GM21619 (cell line): ENCODE data around the gene SLC35F3.
A peak's percentile ranks its signal among the peaks of the same experiment; 100 is the strongest.
"Not testable (repeated sequence)": the region's sequence is repeated elsewhere in the genome, so short reads cannot be mapped to it uniquely, and the experiment has no call there.

Source experiments
- ATAC-seq: cut with Tn5 transposase; IDR thresholded peaks from one replicate; pipeline ENCODE4 v1.9.1; 2021; ENCODE audit not compliant: unreplicated experiment

Gene SLC35F3

GRCh38 chr1:233904633-233905415 lies at the start of gene SLC35F3:
Gene SLC35F3, plus strand, starts transcription at chr1:233904676.
- ATAC-seq, result no peak

DNA sequence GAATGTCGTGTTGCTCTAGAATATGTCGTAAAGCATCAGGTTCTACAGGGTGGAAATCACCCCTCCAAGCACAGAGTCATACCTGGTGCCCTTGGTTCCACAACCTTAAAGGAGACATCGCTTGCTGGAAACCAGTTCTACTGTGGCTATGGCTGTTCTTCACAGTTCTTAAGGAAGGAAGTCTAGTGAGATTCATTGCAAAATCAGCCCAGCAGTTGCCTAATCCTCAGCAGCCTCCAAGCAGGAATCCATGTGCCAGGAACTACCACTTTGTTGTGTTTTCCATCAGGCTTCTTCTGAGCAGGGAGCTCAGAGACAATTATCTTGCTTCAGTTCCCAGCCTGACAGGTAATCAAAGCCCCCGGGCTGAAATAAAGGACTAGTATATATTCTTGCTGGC lies 45.0 kb upstream of the SLC35F3 start:
- ATAC-seq, result no peak

- ATAC-seq, result no peak
Observed at GRCh38 chr1:233863901-233864545, 40.5 kb upstream of the SLC35F3 start.

GRCh38 chr1:233864578-233864977 lies 39.9 kb upstream of the SLC35F3 start:
- no peak for ATAC-seq

DNA sequence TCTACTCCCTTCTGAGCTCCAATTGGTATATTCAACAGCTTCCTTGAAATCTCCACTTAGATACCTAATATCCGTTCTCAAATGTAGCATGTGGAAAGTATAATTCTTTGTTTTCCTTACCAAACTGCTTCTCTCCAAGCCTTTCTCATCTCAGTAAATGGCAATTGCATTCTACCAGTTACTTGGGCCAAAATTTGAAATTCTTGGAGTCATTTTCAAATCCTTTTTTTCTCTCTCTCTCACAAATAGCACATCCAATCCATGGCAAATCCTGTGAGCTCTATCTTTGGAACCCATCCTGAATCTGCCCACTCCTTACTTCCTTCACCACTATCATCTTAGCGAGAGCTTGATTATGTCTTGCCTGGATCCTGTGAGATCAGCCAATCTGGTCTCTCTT lies 39.3 kb upstream of the SLC35F3 start:
- no peak for ATAC-seq

DNA sequence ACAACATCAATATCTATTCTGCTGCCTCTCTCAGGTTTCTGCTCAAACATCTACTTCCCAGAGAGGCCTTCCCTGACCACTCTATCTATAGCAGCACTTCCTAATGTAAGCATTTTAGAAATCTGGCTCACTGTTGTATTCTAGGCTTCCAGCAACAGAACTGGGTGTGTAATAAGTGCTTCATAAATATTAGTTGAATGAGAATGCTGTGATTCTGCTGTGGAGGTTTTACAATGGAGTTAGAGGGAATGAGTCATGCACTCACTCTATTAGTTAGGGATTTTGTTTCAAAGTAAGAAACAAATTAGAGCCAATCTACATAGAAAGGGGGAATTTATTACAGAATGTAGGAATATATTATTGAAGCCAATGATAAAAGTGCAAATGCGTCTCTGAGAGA lies 38.6 kb upstream of the SLC35F3 start:
- no peak for ATAC-seq

- no peak for ATAC-seq
Observed at GRCh38 chr1:233867028-233867427, 37.4 kb upstream of the SLC35F3 start.

DNA sequence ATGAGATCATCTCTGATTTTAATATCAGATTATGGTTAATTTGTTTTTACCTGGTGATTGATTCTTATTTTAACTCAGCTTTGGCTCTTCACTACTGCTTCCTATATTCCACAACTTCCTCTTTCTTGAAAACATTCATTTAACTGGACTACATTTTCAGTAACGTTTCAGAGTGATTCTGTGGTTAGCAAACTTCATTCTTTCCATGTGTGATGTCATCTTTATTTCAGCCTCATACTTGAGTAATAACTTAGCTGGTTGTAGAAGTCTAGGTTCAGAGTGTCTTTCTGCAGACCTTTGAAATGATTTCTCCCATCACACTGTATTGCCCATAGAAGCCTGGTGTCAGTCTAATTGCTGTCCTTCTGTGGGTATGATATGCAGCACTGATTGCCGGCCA lies 36.0 kb upstream of the SLC35F3 start:
- ATAC-seq, result no peak

DNA sequence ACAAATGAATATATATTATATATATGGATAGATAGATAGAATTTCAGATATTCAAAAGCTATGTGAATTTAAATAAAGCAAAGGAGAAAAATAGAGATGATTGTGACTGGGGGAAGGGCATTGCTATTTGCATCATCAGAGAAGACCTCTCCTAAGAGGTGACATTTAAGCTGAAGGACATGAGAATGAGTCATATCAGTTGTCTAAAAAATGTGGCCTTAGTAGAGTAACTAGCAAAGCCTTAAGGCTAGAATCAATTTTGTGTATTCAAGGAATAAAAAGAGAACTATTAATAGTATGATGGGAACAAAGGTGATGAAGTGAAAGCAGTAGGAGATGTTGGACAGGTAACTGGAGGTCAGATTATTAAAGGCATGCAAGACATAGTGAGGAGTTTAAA lies 34.8 kb upstream of the SLC35F3 start:
- ATAC-seq, result no peak

GRCh38 chr1:233873666-233874065 lies 30.8 kb upstream of the SLC35F3 start:
- no peak for ATAC-seq

DNA sequence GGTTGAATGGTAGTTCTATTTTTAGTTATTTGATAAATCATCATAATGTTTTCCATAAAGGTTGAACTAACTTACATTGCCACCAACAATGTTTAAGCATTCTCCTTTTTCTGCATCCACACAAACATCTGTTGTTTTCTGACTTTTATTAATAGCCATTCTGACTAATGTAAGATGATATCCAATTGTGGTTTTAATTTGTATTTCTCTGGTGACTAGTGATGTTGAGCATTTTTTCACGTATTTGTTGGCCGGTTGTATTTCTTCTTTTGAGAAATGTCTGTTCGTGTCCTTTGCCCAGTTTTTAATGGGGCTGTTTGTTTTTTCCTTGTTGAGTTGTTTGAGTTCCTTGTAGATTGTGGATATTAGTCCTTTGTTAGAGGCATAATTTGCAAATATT lies 24.6 kb upstream of the SLC35F3 start:
- no peak for ATAC-seq

GRCh38 chr1:233883671-233884070 lies 20.8 kb upstream of the SLC35F3 start:
- ATAC-seq, result no peak

GRCh38 chr1:233884461-233885151 lies 19.9 kb upstream of the SLC35F3 start:
- no peak for ATAC-seq

DNA sequence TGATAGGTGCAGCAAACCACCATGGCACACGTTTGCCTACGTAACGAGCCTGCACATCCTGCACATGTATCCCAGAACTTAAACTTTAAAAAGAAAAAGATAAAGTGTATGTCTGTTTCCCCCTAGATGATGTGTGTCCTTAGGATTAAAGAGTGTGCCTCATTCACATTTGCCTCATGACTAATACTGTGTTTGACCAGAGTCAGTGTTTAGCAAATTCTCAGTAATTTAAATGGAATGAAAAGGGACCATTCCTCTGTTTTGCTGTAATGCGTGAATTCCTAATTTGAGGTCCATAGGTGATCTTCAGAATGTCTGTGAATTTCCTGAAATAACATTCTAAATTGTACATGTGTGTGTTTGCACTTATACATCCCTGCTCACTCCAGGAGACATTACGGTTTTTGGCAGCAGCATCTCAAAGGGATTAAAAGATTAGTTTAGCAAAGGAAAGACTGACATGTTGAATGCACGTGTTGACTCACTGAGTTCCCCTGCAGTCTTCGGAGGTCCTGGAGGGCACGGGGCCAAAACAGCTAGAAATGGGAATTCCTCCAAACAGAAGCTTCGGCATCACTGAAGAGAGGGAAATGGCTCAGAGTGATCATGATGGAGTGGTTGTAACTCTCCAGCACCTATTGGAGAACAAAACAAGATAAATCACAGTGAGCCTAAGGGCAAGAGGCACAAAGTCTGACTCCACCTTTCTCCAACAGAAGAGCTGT lies 19.1 kb upstream of the SLC35F3 start:
- ATAC-seq, result no peak

- not testable (repeated sequence) for ATAC-seq
Observed at GRCh38 chr1:233891151-233891550, 13.3 kb upstream of the SLC35F3 start.

- ATAC-seq, result peak; percentile 99
Observed at GRCh38 chr1:233897325-233898162, 6.9 kb upstream of the SLC35F3 start.

DNA sequence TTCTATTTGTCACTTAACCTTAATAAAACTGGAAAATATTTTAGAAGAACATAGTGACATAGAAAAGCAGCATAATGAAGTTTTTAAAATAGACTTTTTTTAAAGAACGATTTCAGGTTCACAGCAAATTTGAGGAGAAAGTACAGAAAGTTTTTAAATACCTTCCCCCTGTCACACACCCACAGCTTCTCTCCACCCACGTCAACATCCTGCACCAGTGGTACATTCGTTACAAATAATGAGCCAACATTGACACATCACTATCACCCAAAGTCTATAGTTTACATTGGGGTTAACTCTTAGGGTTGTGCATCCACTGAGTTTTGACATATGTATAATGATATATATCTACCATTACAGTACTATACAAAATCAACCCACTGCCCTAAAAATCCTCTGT lies 3.0 kb upstream of the SLC35F3 start:
- no peak for ATAC-seq

GRCh38 chr1:233905416-233906051 lies 1.1 kb downstream of the SLC35F3 start:
- no peak for ATAC-seq

- no peak for ATAC-seq
Observed at GRCh38 chr1:233907151-233907550, 2.7 kb downstream of the SLC35F3 start.

DNA sequence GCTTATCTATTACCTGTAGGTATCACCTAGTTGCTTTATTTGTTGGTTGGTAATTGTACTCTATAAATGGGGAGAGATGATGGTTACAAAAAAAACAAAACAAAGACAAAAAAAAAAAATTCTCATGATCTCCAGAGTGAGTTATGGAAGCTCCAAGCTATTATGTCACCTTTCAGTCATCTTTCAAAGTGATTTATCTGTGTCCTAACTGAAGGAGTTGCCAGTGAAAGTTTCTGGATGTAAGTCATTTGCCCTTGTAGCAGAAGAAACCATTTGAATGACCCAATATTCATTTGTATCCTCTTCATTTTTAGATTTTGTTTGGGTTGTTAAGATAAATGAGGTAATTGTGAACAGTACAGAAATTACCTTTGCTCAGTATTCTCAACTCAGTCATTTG lies 3.6 kb downstream of the SLC35F3 start:
- ATAC-seq, result no peak
